ENCODE measurements around the gene CCNA2. TPM values are rescaled to one million over a fixed set of nuclear protein-coding genes. Genes with fewer than 3 reads are reported as not detected.
A peak's percentile ranks its signal among the peaks of the same experiment; 100 is the strongest.

Gene CCNA2
- total RNA-seq, 5 donors from 2014 or later (not counting 1 experiment from before 2014, with no cell fraction given) = 0.72 to 2.0 (median 1.5) TPM

- Mint-ChIP-seq H3K27ac (peak overlapping the region; percentile 39 to 52), H3K9me3 (no peaks in the 10 kb centered on the region), H3K27me3 (no peaks in the 10 kb centered on the region), H3K4me1 (peaks cover 16 to 24% (median 20%) of the 10 kb centered on the region in 3 donors), H3K4me3 (peak overlapping the region; percentile 86 to 93 (median 86)), H3K36me3 (peaks cover 9% of the 10 kb centered on the region)
- no peaks in the 10 kb centered on the region for H3K27me3 ChIP-seq (replicated peaks in 1 of 2; ENCODE audit: control insufficient read depth in 2 of 2, extremely low read depth in 1 of 2, insufficient read depth in 2 of 2, low read length in 1 of 2)
- DNase-seq (peak in 22 of 35 experiments; percentile 1 to 53 (median 14)), ATAC-seq (replicated peaks in 1 of 4) (peak in 1 of 4 experiments; percentile 1)
- no peak overlapping the region for H3K27ac ChIP-seq (ENCODE audit: low read length)
- H3K36me3 ChIP-seq (ENCODE audit: control insufficient read depth in 2 of 2, extremely low read depth in 1 of 2, insufficient read depth in 1 of 2, low read length in 1 of 2) = peaks cover 0 to under 1% of the 10 kb centered on the region in 2 donors
- H3K4me3 ChIP-seq (ENCODE audit: control insufficient read depth in 1 of 2, extremely low read depth in 1 of 2, low read length in 1 of 2) = peak overlapping the region; percentile 71 to 78
- CTCF ChIA-PET = interaction anchor here in 1 of 2 donors (1.0 kb wide), 1 partner anchor 95 kb away, joined by 3 read pairs; no protein-coding TSS in a partner anchor
- H3K9me3 ChIP-seq = no peaks in the 10 kb centered on the region
- H3K4me1 ChIP-seq (ENCODE audit: control insufficient read depth in 1 of 2, extremely low read depth in 1 of 2, insufficient read depth in 2 of 2, low read length in 2 of 2) = peaks cover 7 to 10% of the 10 kb centered on the region in 2 experiments
- under 1% methylated on average over 25 of the region's 30 CpGs for WGBS (ENCODE audit: insufficient coverage)
- POLR2A ChIA-PET = no interaction called here
Measured at GRCh38 chr4:121822796-121823504, 733 bp downstream of the CCNA2 start.

- no peak overlapping the region for H3K4me3 ChIP-seq (ENCODE audit: control insufficient read depth in 1 of 2, extremely low read depth in 1 of 2, low read length in 1 of 2)
- no CpG with 5 or more reads among the region's 1 CpG for WGBS (ENCODE audit: insufficient coverage)
Measured at GRCh38 chr4:121822047-121822446, 1.6 kb downstream of the CCNA2 start.

GRCh38 chr4:121819216-121819965 is 4.3 kb downstream of the CCNA2 start:
- H3K36me3 Mint-ChIP-seq = peaks cover 8% of the 10 kb centered on the region
- ChIA-PET POLR2A (interaction anchor here (0.7 to 1.1 kb wide), 2 partner anchors 8 to 14 kb away, joined by 3 read pairs; no protein-coding TSS in a partner anchor), CTCF (interaction anchor here in 1 of 2 donors (0.5 to 0.9 kb wide), 3 partner anchors 16 to 57 kb away, joined by 3 read pairs; no protein-coding TSS in a partner anchor)
- Histone ChIP-seq H3K9me3 (no peaks in the 10 kb centered on the region), H3K4me3 (ENCODE audit: control insufficient read depth in 1 of 2, extremely low read depth in 1 of 2, low read length in 1 of 2) (no peak overlapping the region), H3K4me1 (ENCODE audit: control insufficient read depth in 1 of 2, extremely low read depth in 1 of 2, insufficient read depth in 2 of 2, low read length in 2 of 2) (peaks cover 6 to 10% of the 10 kb centered on the region in 2 experiments), H3K27me3 (replicated peaks in 1 of 2; ENCODE audit: control insufficient read depth in 2 of 2, extremely low read depth in 1 of 2, insufficient read depth in 2 of 2, low read length in 1 of 2) (no peaks in the 10 kb centered on the region), H3K36me3 (ENCODE audit: control insufficient read depth in 2 of 2, extremely low read depth in 1 of 2, insufficient read depth in 1 of 2, low read length in 1 of 2) (peaks cover 0 to 34% of the 10 kb centered on the region in 2 donors), H3K27ac (ENCODE audit: low read length) (no peak overlapping the region)
- H3K27ac Mint-ChIP-seq = peak overlapping the region; percentile 14 to 36
- H3K9me3 Mint-ChIP-seq = no peaks in the 10 kb centered on the region
- no CpG with 5 or more reads among the region's 1 CpG for WGBS (ENCODE audit: insufficient coverage)
- no peaks in the 10 kb centered on the region for H3K27me3 Mint-ChIP-seq
- ATAC-seq (replicated peaks in 1 of 4) = no peak
- H3K4me1 Mint-ChIP-seq = peaks cover 16 to 22% (median 17%) of the 10 kb centered on the region in 3 donors
- no peak overlapping the region for H3K4me3 Mint-ChIP-seq
- no peak for DNase-seq

More at GRCh38 chr4:121822047-121822446, 1.6 kb downstream of the CCNA2 start:
- Histone ChIP-seq H3K27ac (ENCODE audit: low read length) (no peak overlapping the region), H3K4me1 (ENCODE audit: control insufficient read depth in 1 of 2, extremely low read depth in 1 of 2, insufficient read depth in 2 of 2, low read length in 2 of 2) (peaks cover 7 to 10% of the 10 kb centered on the region in 2 experiments), H3K9me3 (no peaks in the 10 kb centered on the region), H3K27me3 (replicated peaks in 1 of 2; ENCODE audit: control insufficient read depth in 2 of 2, extremely low read depth in 1 of 2, insufficient read depth in 2 of 2, low read length in 1 of 2) (no peaks in the 10 kb centered on the region), H3K36me3 (ENCODE audit: control insufficient read depth in 2 of 2, extremely low read depth in 1 of 2, insufficient read depth in 1 of 2, low read length in 1 of 2) (peaks cover 0 to 8% of the 10 kb centered on the region in 2 donors)
- ATAC-seq (replicated peaks in 1 of 4) (no peak), DNase-seq (no peak)
- Mint-ChIP-seq H3K27ac (no peak overlapping the region), H3K27me3 (no peaks in the 10 kb centered on the region), H3K4me3 (peak overlapping the region; percentile 86 to 93 (median 86)), H3K9me3 (no peaks in the 10 kb centered on the region), H3K36me3 (peaks cover 9% of the 10 kb centered on the region), H3K4me1 (peaks cover 16 to 24% (median 20%) of the 10 kb centered on the region in 3 donors)
- ChIA-PET CTCF (interaction anchor here in 1 of 2 donors (1.0 to 1.3 kb wide), 2 partner anchors 22 to 94 kb away, joined by 3 read pairs; no protein-coding TSS in a partner anchor), POLR2A (interaction anchor here in 1 of 2 donors (0.9 to 1.3 kb wide), 2 partner anchors 19 to 21 kb away, joined by 4 to 6 read pairs; partner anchors contain the start of gene EXOSC9)

GRCh38 chr4:121818215-121818614 is 5.5 kb downstream of the CCNA2 start:
- no peaks in the 10 kb centered on the region for H3K9me3 ChIP-seq
- H3K4me1 ChIP-seq (ENCODE audit: control insufficient read depth in 1 of 2, extremely low read depth in 1 of 2, insufficient read depth in 2 of 2, low read length in 2 of 2) = peaks cover 3 to 6% of the 10 kb centered on the region in 2 experiments
- H3K27ac ChIP-seq (ENCODE audit: low read length) = no peak overlapping the region
- peaks cover 0 to 41% of the 10 kb centered on the region in 2 donors for H3K36me3 ChIP-seq (ENCODE audit: control insufficient read depth in 2 of 2, extremely low read depth in 1 of 2, insufficient read depth in 1 of 2, low read length in 1 of 2)
- Mint-ChIP-seq H3K4me3 (no peak overlapping the region), H3K27me3 (no peaks in the 10 kb centered on the region), H3K36me3 (peaks cover 13% of the 10 kb centered on the region), H3K4me1 (peaks cover 10 to 19% (median 14%) of the 10 kb centered on the region in 3 donors), H3K27ac (peak overlapping the region in 1 of 2 donors; percentile 22), H3K9me3 (no peaks in the 10 kb centered on the region)
- DNase-seq (no peak), ATAC-seq (replicated peaks in 1 of 4) (no peak)
- ChIA-PET CTCF (no interaction called here), POLR2A (no interaction called here)
- H3K4me3 ChIP-seq (ENCODE audit: control insufficient read depth in 1 of 2, extremely low read depth in 1 of 2, low read length in 1 of 2) = no peak overlapping the region
- 75% methylated on average over 1 of the region's 1 CpG for WGBS (ENCODE audit: insufficient coverage)
- H3K27me3 ChIP-seq (replicated peaks in 1 of 2; ENCODE audit: control insufficient read depth in 2 of 2, extremely low read depth in 1 of 2, insufficient read depth in 2 of 2, low read length in 1 of 2) = no peaks in the 10 kb centered on the region

GRCh38 chr4:121817701-121818100 is 6.0 kb downstream of the CCNA2 start:
- Histone ChIP-seq H3K4me3 (ENCODE audit: control insufficient read depth in 1 of 2, extremely low read depth in 1 of 2, low read length in 1 of 2) (no peak overlapping the region), H3K27me3 (replicated peaks in 1 of 2; ENCODE audit: control insufficient read depth in 2 of 2, extremely low read depth in 1 of 2, insufficient read depth in 2 of 2, low read length in 1 of 2) (no peaks in the 10 kb centered on the region), H3K9me3 (no peaks in the 10 kb centered on the region), H3K4me1 (ENCODE audit: control insufficient read depth in 1 of 2, extremely low read depth in 1 of 2, insufficient read depth in 2 of 2, low read length in 2 of 2) (peaks cover under 1 to 3% of the 10 kb centered on the region in 2 experiments), H3K36me3 (ENCODE audit: control insufficient read depth in 2 of 2, extremely low read depth in 1 of 2, insufficient read depth in 1 of 2, low read length in 1 of 2) (peaks cover 0 to 46% of the 10 kb centered on the region in 2 donors), H3K27ac (ENCODE audit: low read length) (no peak overlapping the region)
- Mint-ChIP-seq H3K9me3 (no peaks in the 10 kb centered on the region), H3K27ac (peak overlapping the region; percentile 19 to 22), H3K4me3 (no peak overlapping the region), H3K27me3 (no peaks in the 10 kb centered on the region), H3K36me3 (peaks cover 16% of the 10 kb centered on the region), H3K4me1 (peaks cover 5 to 14% (median 10%) of the 10 kb centered on the region in 3 donors)
- ChIA-PET CTCF (no interaction called here), POLR2A (no interaction called here)
- ATAC-seq (replicated peaks in 1 of 4) (no peak), DNase-seq (no peak)
- WGBS (ENCODE audit: insufficient coverage) = no CpG with 5 or more reads among the region's 1 CpG

- Mint-ChIP-seq H3K4me1 (peaks cover 0 to 8% (median 3%) of the 10 kb centered on the region in 3 donors), H3K27me3 (no peaks in the 10 kb centered on the region), H3K9me3 (no peaks in the 10 kb centered on the region), H3K36me3 (peaks cover 17% of the 10 kb centered on the region), H3K27ac (no peak overlapping the region), H3K4me3 (no peak overlapping the region)
- Histone ChIP-seq H3K4me3 (ENCODE audit: control insufficient read depth in 1 of 2, extremely low read depth in 1 of 2, low read length in 1 of 2) (no peak overlapping the region), H3K36me3 (ENCODE audit: control insufficient read depth in 2 of 2, extremely low read depth in 1 of 2, insufficient read depth in 1 of 2, low read length in 1 of 2) (peaks cover 0 to 52% of the 10 kb centered on the region in 2 donors), H3K9me3 (no peaks in the 10 kb centered on the region), H3K27me3 (replicated peaks in 1 of 2; ENCODE audit: control insufficient read depth in 2 of 2, extremely low read depth in 1 of 2, insufficient read depth in 2 of 2, low read length in 1 of 2) (no peaks in the 10 kb centered on the region), H3K27ac (ENCODE audit: low read length) (no peak overlapping the region), H3K4me1 (ENCODE audit: control insufficient read depth in 1 of 2, extremely low read depth in 1 of 2, insufficient read depth in 2 of 2, low read length in 2 of 2) (no peaks in the 10 kb centered on the region)
- no CpG with 5 or more reads among the region's 3 CpGs for WGBS (ENCODE audit: insufficient coverage)
- ATAC-seq (replicated peaks in 1 of 4) = no peak
- DNase-seq = no peak
- ChIA-PET POLR2A (no interaction called here), CTCF (no interaction called here)
Measured at GRCh38 chr4:121817006-121817405, 6.7 kb downstream of the CCNA2 start.

Data from T-cell (primary cell).